Kidney (tissue), 14 donors: ENCODE measurements around the gene GSAP. TPM values are rescaled to one million over a fixed set of nuclear protein-coding genes. Genes with fewer than 3 reads are reported as not detected.

ENCODE experiments used
- DNase-seq, 5 donors: peaks; one replicate each; pipeline ENCODE4 v3.0.0-alpha.2; 2013 to 2020
- FAIRE-seq: peaks from 2 replicates; lab custom pipeline; 2012; peaks lifted over from hg19 to GRCh38; lab: Jason Lieb, UNC
- H3K27ac ChIP-seq, 2 donors: one replicate each; pipeline ENCODE4 v1.7.0; 2013; ENCODE audit warnings: low read depth in 2 of 2, low read length in 2 of 2, inconsistent platforms in 1 of 2
- H3K27me3 ChIP-seq: one replicate; pipeline ENCODE4 v1.7.1; 2013; ENCODE audit warnings: low read length, inconsistent platforms; ENCODE audit not compliant: control insufficient read depth, insufficient read depth
- H3K36me3 ChIP-seq, 3 donors: one replicate each; pipeline versions ENCODE4 v1.7.0 to v1.7.1; 2013; ENCODE audit warnings: low read length in 3 of 3, control low read depth in 1 of 3, inconsistent platforms in 1 of 3; ENCODE audit not compliant: insufficient read depth in 3 of 3, control insufficient read depth in 2 of 3
- H3K4me1 ChIP-seq, 3 donors: one replicate each; pipeline versions ENCODE4 v1.7.0 to v1.7.1; 2013; ENCODE audit warnings: low read length in 3 of 3, inconsistent platforms in 1 of 3, low read depth in 1 of 3; ENCODE audit not compliant: control insufficient read depth in 2 of 3, insufficient read depth in 2 of 3
- H3K4me3 ChIP-seq, 3 donors: one replicate each; pipeline versions ENCODE4 v1.7.0 to v1.8.1; 2013; ENCODE audit warnings: low read length in 3 of 3, control low read depth in 1 of 3, inconsistent platforms in 1 of 3
- H3K9ac ChIP-seq, 3 donors: one replicate each; pipeline versions ENCODE4 v1.7.0 to v1.7.1; 2013; ENCODE audit warnings: low read length in 3 of 3, control low read depth in 1 of 3, inconsistent platforms in 1 of 3
- H3K9me3 ChIP-seq, 3 donors: one replicate each; pipeline versions ENCODE4 v1.7.0 to v1.7.1; 2013; ENCODE audit warnings: low read length in 3 of 3, control low read depth in 1 of 3, inconsistent platforms in 1 of 3; ENCODE audit not compliant: control insufficient read depth in 2 of 3, insufficient read depth in 1 of 3
- intact Hi-C: fragments of 100-400 bp; cut with DNase I; formaldehyde crosslinking; loops from one replicate; pipeline ENCODE4 v1.11.1; 2022
- polyA plus RNA-seq: library from polyadenylated mRNA; stranded (reverse); fragments of 350-450 nt; fragmentation: Illumina TruSeq; extraction: RNeasy Lipid Tissue Mini Kit (QIAGEN cat#74804); gene quantifications from one replicate; pipeline ENCODE4 v1.2.3, GENCODE V29; 2014; ENCODE audit warnings: low read depth, low replicate concordance; ENCODE audit not compliant: insufficient read depth
- total RNA-seq: library from RNA; stranded (reverse); fragmentation: NEBNext Ultra II Directional; extraction: Animal tissue kit (Norgen Biotek cat#: 25700); gene quantifications from one replicate; pipeline ENCODE4 v1.2.1, GENCODE V29; 2021
- TF ChIP-seq, protein P1 (sequence below): IDR thresholded peaks from 3 replicates; pipeline ENCODE4 v1.5.1; 2012; ENCODE audit warnings: mild to moderate bottlenecking, moderate library complexity, borderline replicate concordance; ENCODE audit not compliant: insufficient read depth; ENCODE audit errors: extremely low read depth
- donor health status: control.
- donor health status: control.
- donor health status: control.
- donor health status: control.
- donor health status: control.
- donor health status: DM: yes; HTN: yes; CAD: no.
- donor health status: Normal renal cell carcinoma (clear cell type).

Gene GSAP
- total and polyA plus RNA-seq, 2 donors from 2014 or later: 11.7 to 29.4 TPM

- no peaks in the 10 kb centered on the region for H3K9me3 ChIP-seq
- TF ChIP-seq, protein P1, sequence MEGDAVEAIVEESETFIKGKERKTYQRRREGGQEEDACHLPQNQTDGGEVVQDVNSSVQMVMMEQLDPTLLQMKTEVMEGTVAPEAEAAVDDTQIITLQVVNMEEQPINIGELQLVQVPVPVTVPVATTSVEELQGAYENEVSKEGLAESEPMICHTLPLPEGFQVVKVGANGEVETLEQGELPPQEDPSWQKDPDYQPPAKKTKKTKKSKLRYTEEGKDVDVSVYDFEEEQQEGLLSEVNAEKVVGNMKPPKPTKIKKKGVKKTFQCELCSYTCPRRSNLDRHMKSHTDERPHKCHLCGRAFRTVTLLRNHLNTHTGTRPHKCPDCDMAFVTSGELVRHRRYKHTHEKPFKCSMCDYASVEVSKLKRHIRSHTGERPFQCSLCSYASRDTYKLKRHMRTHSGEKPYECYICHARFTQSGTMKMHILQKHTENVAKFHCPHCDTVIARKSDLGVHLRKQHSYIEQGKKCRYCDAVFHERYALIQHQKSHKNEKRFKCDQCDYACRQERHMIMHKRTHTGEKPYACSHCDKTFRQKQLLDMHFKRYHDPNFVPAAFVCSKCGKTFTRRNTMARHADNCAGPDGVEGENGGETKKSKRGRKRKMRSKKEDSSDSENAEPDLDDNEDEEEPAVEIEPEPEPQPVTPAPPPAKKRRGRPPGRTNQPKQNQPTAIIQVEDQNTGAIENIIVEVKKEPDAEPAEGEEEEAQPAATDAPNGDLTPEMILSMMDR: no peak
- no peak for DNase-seq
- intact Hi-C loops: no loop called here
- H3K36me3 ChIP-seq: no peaks in the 10 kb centered on the region
- no peaks in the 10 kb centered on the region for H3K27me3 ChIP-seq
- FAIRE-seq: no peak
- no peak overlapping the region for H3K4me3 ChIP-seq
- no peak overlapping the region for H3K9ac ChIP-seq
- no peak overlapping the region for H3K27ac ChIP-seq
- H3K4me1 ChIP-seq: peaks cover 0 to 17% (median 6%) of the 10 kb centered on the region in 3 donors
These were observed 3.0 kb downstream of the GSAP start for GRCh38 chr7:77413128-77413527.

GRCh38 chr7:77409739-77410547, 6.2 kb downstream of the GSAP start:
- no peaks in the 10 kb centered on the region for H3K9me3 ChIP-seq
- TF ChIP-seq, protein P1: no peak
- H3K27ac ChIP-seq: no peak overlapping the region
- FAIRE-seq: no peak
- H3K4me1 ChIP-seq: peaks cover 0 to 18% (median 2%) of the 10 kb centered on the region in 3 donors
- intact Hi-C loops: no loop called here
- H3K9ac ChIP-seq: no peak overlapping the region
- no peak for DNase-seq
- H3K4me3 ChIP-seq: no peak overlapping the region
- H3K27me3 ChIP-seq: no peaks in the 10 kb centered on the region
- no peaks in the 10 kb centered on the region for H3K36me3 ChIP-seq

- Histone ChIP-seq H3K9ac (no peak overlapping the region), H3K36me3 (no peaks in the 10 kb centered on the region), H3K4me3 (no peak overlapping the region), H3K4me1 (peaks cover 0 to 18% (median 2%) of the 10 kb centered on the region in 3 donors), H3K9me3 (no peaks in the 10 kb centered on the region), H3K27ac (no peak overlapping the region), H3K27me3 (no peaks in the 10 kb centered on the region)
- no peak for FAIRE-seq
- TF ChIP-seq, protein P1: no peak
- intact Hi-C loops: no loop called here
- DNase-seq: no peak
These were observed 7.0 kb downstream of the GSAP start for GRCh38 chr7:77409005-77409738.
